Breast epithelium (tissue), 3 donors: Measurements from ENCODE around the gene HBM.

Experiments used
- POLR2A ChIP-seq: fragments of 450-650 bp; IDR thresholded peaks from one replicate; pipeline ENCODE4 v1.6.1; 2016; ENCODE audit warnings: antibody characterized with exemption, mild to moderate bottlenecking, moderate library complexity
- POLR2AphosphoS5 ChIP-seq, 3 donors: sonication (generic); formaldehyde crosslinking; IDR thresholded peaks; one replicate each; pipeline ENCODE4 v1.6.1; 2017; ENCODE audit warnings: antibody characterized with exemption in 3 of 3
- TF ChIP-seq, protein P1 (sequence below), 3 donors: fragments of 450-650 bp; IDR thresholded peaks; one replicate each; pipeline ENCODE4 v1.5.1; 2016 to 2017; ENCODE audit warnings: antibody characterized with exemption in 3 of 3, mild to moderate bottlenecking in 3 of 3, moderate library complexity in 3 of 3

GRCh38 chr16:203246-203645, 37.5 kb downstream of the HBM start:
- TF ChIP-seq, protein P1, sequence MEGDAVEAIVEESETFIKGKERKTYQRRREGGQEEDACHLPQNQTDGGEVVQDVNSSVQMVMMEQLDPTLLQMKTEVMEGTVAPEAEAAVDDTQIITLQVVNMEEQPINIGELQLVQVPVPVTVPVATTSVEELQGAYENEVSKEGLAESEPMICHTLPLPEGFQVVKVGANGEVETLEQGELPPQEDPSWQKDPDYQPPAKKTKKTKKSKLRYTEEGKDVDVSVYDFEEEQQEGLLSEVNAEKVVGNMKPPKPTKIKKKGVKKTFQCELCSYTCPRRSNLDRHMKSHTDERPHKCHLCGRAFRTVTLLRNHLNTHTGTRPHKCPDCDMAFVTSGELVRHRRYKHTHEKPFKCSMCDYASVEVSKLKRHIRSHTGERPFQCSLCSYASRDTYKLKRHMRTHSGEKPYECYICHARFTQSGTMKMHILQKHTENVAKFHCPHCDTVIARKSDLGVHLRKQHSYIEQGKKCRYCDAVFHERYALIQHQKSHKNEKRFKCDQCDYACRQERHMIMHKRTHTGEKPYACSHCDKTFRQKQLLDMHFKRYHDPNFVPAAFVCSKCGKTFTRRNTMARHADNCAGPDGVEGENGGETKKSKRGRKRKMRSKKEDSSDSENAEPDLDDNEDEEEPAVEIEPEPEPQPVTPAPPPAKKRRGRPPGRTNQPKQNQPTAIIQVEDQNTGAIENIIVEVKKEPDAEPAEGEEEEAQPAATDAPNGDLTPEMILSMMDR (IDR thresholded peaks at IDR 0.05) = no peak
- TF ChIP-seq POLR2AphosphoS5 (IDR thresholded peaks at IDR 0.05) (no peak), POLR2A (no peak)
